Measurements from ENCODE around the gene DNER. TPM values are rescaled to one million over a fixed set of nuclear protein-coding genes. Genes with fewer than 3 reads are reported as not detected.

The DNER gene
- polyA plus RNA-seq, 4 donors = 70.9 to 73.5 (median 72.1) TPM

GRCh38 chr2:229445501-229446211 lies 268.7 kb downstream of the DNER start:
- DNase-seq (ENCODE audit: low read depth in 4 of 4, low spot score in 3 of 4) = no peak

GRCh38 chr2:229445019-229445418 lies 269.3 kb downstream of the DNER start:
- DNase-seq (ENCODE audit: low read depth in 4 of 4, low spot score in 3 of 4) = peak in 1 of 4 donors; percentile 12

GRCh38 chr2:229443546-229444268 lies 270.6 kb downstream of the DNER start:
- DNase-seq (ENCODE audit: low read depth in 4 of 4, low spot score in 3 of 4) = no peak

- DNase-seq (ENCODE audit: low read depth in 4 of 4, low spot score in 3 of 4) = no peak
These were observed 271.2 kb downstream of the DNER start for GRCh38 chr2:229443141-229443540.

GRCh38 chr2:229438430-229439159 lies 275.8 kb downstream of the DNER start:
- DNase-seq (ENCODE audit: low read depth in 4 of 4, low spot score in 3 of 4) = no peak

GRCh38 chr2:229437467-229437866 lies 276.9 kb downstream of the DNER start:
- no peak for DNase-seq (ENCODE audit: low read depth in 4 of 4, low spot score in 3 of 4)

GRCh38 chr2:229434187-229434586 lies 280.2 kb downstream of the DNER start:
- no peak for DNase-seq (ENCODE audit: low read depth in 4 of 4, low spot score in 3 of 4)

- no peak for DNase-seq (ENCODE audit: low read depth in 4 of 4, low spot score in 3 of 4)
These were observed 281.0 kb downstream of the DNER start for GRCh38 chr2:229433351-229433750.

GRCh38 chr2:229431327-229431954 lies 282.9 kb downstream of the DNER start:
- peak in 3 of 4 donors; percentile 38 to 48 (median 46) for DNase-seq (ENCODE audit: low read depth in 4 of 4, low spot score in 3 of 4)

GRCh38 chr2:229429589-229429988 lies 284.8 kb downstream of the DNER start:
- DNase-seq (ENCODE audit: low read depth in 4 of 4, low spot score in 3 of 4) = no peak

- no peak for DNase-seq (ENCODE audit: low read depth in 4 of 4, low spot score in 3 of 4)
These were observed 287.9 kb downstream of the DNER start for GRCh38 chr2:229426464-229426863.

- DNase-seq (ENCODE audit: low read depth in 4 of 4, low spot score in 3 of 4) = no peak
These were observed 288.8 kb downstream of the DNER start for GRCh38 chr2:229425598-229425997.

GRCh38 chr2:229422063-229422462 lies 292.3 kb downstream of the DNER start:
- no peak for DNase-seq (ENCODE audit: low read depth in 4 of 4, low spot score in 3 of 4)

- DNase-seq (ENCODE audit: low read depth in 4 of 4, low spot score in 3 of 4) = no peak
These were observed 295.2 kb downstream of the DNER start for GRCh38 chr2:229419158-229419557.

- DNase-seq (ENCODE audit: low read depth in 4 of 4, low spot score in 3 of 4) = no peak
These were observed 296.4 kb downstream of the DNER start for GRCh38 chr2:229417916-229418315.

GRCh38 chr2:229417176-229417575 lies 297.2 kb downstream of the DNER start:
- DNase-seq (ENCODE audit: low read depth in 4 of 4, low spot score in 3 of 4) = no peak

GRCh38 chr2:229416116-229416694 lies 298.1 kb downstream of the DNER start:
- DNase-seq (ENCODE audit: low read depth in 4 of 4, low spot score in 3 of 4) = no peak

- no peak for DNase-seq (ENCODE audit: low read depth in 4 of 4, low spot score in 3 of 4)
These were observed 299.7 kb downstream of the DNER start for GRCh38 chr2:229414631-229415030.

GRCh38 chr2:229412686-229413085 lies 301.7 kb downstream of the DNER start:
- DNase-seq (ENCODE audit: low read depth in 4 of 4, low spot score in 3 of 4) = no peak

GRCh38 chr2:229410946-229411345 lies 303.4 kb downstream of the DNER start:
- DNase-seq (ENCODE audit: low read depth in 4 of 4, low spot score in 3 of 4) = no peak

GRCh38 chr2:229410264-229410663 lies 304.1 kb downstream of the DNER start:
- no peak for DNase-seq (ENCODE audit: low read depth in 4 of 4, low spot score in 3 of 4)
